A673 (cell line): ENCODE data around the gene NACA2. TPM values are rescaled to one million over a fixed set of nuclear protein-coding genes. Genes with fewer than 3 reads are reported as not detected.

ENCODE experiments used
- BruUV-seq: library from RNA; stranded (reverse); fragments of 400-500 nt; replicated peaks from 2 replicates; lab custom pipeline; 2021; lab: Mats Ljungman, UMichigan
- CTCF ChIA-PET: fragments of 300-600 bp; sonication (Branson Sonifier 250); formaldehyde crosslinking; loops from one replicate; lab custom pipeline; 2022; ENCODE audit warnings: antibody characterized with exemption; lab: Charles Lee
- POLR2A ChIA-PET: fragments of 300-600 bp; sonication (Branson Sonifier 250); formaldehyde crosslinking; loops from one replicate; lab custom pipeline; 2022; ENCODE audit warnings: antibody characterized with exemption; ENCODE audit not compliant: low non-redundant PET; lab: Charles Lee
- DNase-seq: peaks from one replicate; pipeline ENCODE4 v3.0.0-alpha.2; 2015; ENCODE audit warnings: low spot score
- H3K27ac ChIP-seq: fragments of 200-600 bp; sonication (generic); 2 replicates; pipeline ENCODE4 v1.5.1; 2016; ENCODE audit warnings: mixed run types, low read depth, mild to moderate bottlenecking, mixed read lengths, antibody characterized with exemption, low read length; ENCODE audit not compliant: poor library complexity, severe bottlenecking
- H3K27me3 ChIP-seq: fragments of 200-600 bp; sonication (generic); replicated peaks from 2 replicates; pipeline ENCODE4 v1.6.1; 2017; ENCODE audit warnings: mixed run types, low read depth, mild to moderate bottlenecking, mixed read lengths, antibody characterized with exemption, low read length; ENCODE audit not compliant: insufficient read depth, poor library complexity
- H3K36me3 ChIP-seq: fragments of 200-600 bp; sonication (generic); 2 replicates; pipeline ENCODE4 v1.6.1; 2016; ENCODE audit warnings: mixed run types, mild to moderate bottlenecking, mixed read lengths, antibody characterized with exemption, low read length; ENCODE audit not compliant: insufficient read depth, poor library complexity, severe bottlenecking
- H3K4me1 ChIP-seq: fragments of 200-600 bp; sonication (generic); 2 replicates; pipeline ENCODE4 v1.6.1; 2017; ENCODE audit warnings: mixed run types, mild to moderate bottlenecking, mixed read lengths, antibody characterized with exemption, low read length; ENCODE audit not compliant: insufficient read depth, poor library complexity, severe bottlenecking
- H3K4me3 ChIP-seq: fragments of 200-600 bp; sonication (generic); 2 replicates; pipeline ENCODE4 v1.5.1; 2016; ENCODE audit warnings: low read depth, mixed run types, mild to moderate bottlenecking, mixed read lengths, low read length; ENCODE audit not compliant: poor library complexity, severe bottlenecking
- H3K9me3 ChIP-seq: fragments of 200-600 bp; sonication (generic); 2 replicates; pipeline ENCODE4 v1.6.1; 2016; ENCODE audit warnings: mixed run types, low read depth, mild to moderate bottlenecking, mixed read lengths, antibody characterized with exemption, low read length; ENCODE audit not compliant: poor library complexity, severe bottlenecking
- EZH2 ChIP-seq: fragments of 200-600 bp; sonication (generic); IDR thresholded peaks from 2 replicates; pipeline ENCODE4 v1.6.1; 2017; ENCODE audit warnings: borderline replicate concordance, low read depth, mild to moderate bottlenecking, mixed read lengths, antibody characterized with exemption, low read length; ENCODE audit not compliant: poor library complexity, severe bottlenecking
- intact Hi-C: fragments of 100-400 bp; cut with micrococcal nuclease; formaldehyde crosslinking; loops from one replicate; pipeline ENCODE4 v1.10.0; 2022; ENCODE audit not compliant: unreplicated experiment
- total RNA-seq: library from RNA; stranded (reverse); gene quantifications from 2 replicates; pipeline ENCODE4 v1.2.3, GENCODE V29; 2021
- TF ChIP-seq, protein P1 (sequence below): fragments of 300-800, 200-600 bp; sonication (generic); conservative IDR thresholded peaks from 2 replicates; pipeline ENCODE4 v1.5.1; 2017; ENCODE audit warnings: low read depth, mild to moderate bottlenecking, antibody characterized with exemption, low read length, moderate library complexity, mixed read lengths

NACA2 gene
- total RNA-seq, 1 experiment from 2014 or later, result not detected

DNA sequence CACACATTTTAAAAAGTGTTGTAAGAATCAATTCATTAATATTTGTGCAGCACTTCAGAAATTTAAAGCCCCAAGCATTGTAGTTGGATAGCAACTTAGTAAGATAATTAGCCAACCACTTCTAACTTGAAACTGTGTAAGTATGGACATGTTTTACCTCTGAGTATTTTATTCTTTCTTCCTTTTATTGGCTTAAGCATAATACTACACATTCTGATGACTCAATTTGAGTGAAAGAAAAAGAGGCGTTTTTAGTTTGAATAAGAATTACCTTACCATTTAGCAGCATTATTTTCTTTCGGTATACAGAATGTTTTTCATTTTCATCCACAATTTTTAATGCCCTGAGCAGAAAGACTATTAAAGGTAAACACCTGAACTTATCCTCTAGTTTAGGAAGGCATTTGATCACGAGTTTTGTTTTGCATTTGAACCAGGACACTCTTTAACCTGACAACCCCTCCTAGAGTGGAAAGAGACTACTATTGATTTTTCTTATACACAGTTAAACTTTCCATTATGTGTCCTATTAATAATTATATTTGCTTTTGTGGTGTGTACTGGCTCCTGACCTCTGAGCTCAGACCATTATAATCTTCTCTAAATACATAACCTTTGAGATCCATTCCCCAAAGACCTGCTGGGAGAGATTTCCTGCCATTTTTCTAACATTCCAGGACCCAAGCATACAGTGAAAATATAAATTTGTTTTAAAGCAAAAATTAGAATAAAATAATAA, 9.2 kb downstream of the NACA2 start:
- intact Hi-C loops, result loop anchor here (5.0 kb wide), 1 partner anchor 169 kb away; no protein-coding TSS in a partner anchor
- BruUV-seq, result no TSS peak
- Histone ChIP-seq H3K4me1 (no peaks in the 10 kb centered on the region), H3K9me3 (no peaks in the 10 kb centered on the region), H3K4me3 (no peak overlapping the region), H3K27ac (no peak overlapping the region), H3K27me3 (no peaks in the 10 kb centered on the region), H3K36me3 (no peaks in the 10 kb centered on the region)
- POLR2A ChIA-PET, result no interaction called here
- no peak for TF ChIP-seq EZH2
- TF ChIP-seq, protein P1, sequence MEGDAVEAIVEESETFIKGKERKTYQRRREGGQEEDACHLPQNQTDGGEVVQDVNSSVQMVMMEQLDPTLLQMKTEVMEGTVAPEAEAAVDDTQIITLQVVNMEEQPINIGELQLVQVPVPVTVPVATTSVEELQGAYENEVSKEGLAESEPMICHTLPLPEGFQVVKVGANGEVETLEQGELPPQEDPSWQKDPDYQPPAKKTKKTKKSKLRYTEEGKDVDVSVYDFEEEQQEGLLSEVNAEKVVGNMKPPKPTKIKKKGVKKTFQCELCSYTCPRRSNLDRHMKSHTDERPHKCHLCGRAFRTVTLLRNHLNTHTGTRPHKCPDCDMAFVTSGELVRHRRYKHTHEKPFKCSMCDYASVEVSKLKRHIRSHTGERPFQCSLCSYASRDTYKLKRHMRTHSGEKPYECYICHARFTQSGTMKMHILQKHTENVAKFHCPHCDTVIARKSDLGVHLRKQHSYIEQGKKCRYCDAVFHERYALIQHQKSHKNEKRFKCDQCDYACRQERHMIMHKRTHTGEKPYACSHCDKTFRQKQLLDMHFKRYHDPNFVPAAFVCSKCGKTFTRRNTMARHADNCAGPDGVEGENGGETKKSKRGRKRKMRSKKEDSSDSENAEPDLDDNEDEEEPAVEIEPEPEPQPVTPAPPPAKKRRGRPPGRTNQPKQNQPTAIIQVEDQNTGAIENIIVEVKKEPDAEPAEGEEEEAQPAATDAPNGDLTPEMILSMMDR, result no peak
- DNase-seq, result no peak
- CTCF ChIA-PET, result no interaction called here

DNA sequence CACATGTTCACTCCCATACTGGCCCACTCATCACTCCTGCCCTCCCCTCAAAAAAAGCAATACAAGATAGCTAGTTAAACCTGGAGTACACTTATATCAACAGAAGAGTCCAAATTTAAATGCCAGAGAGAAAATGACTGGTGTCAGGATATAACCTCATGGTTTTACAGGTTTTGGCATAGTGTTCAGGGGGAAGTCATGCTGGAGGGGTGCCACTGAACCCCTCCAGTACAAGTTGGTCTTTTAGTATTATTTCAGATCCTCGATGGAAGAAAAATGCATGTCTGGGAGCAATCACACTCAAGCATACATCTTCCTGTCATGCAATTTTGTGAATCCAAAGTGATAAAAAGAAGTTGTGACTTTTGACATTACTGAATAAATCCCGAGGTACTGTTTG, 10.5 kb downstream of the NACA2 start:
- no peak for DNase-seq
- intact Hi-C loops, result loop anchor here (5.0 kb wide), 1 partner anchor 168 kb away; no protein-coding TSS in a partner anchor
- Histone ChIP-seq H3K4me3 (no peak overlapping the region), H3K27ac (no peak overlapping the region), H3K9me3 (no peaks in the 10 kb centered on the region), H3K4me1 (no peaks in the 10 kb centered on the region), H3K36me3 (no peaks in the 10 kb centered on the region), H3K27me3 (no peaks in the 10 kb centered on the region)
- POLR2A ChIA-PET, result no interaction called here
- TF ChIP-seq, protein P1, result no peak
- TF ChIP-seq EZH2, result no peak
- BruUV-seq, result no TSS peak
- CTCF ChIA-PET, result no interaction called here

DNA sequence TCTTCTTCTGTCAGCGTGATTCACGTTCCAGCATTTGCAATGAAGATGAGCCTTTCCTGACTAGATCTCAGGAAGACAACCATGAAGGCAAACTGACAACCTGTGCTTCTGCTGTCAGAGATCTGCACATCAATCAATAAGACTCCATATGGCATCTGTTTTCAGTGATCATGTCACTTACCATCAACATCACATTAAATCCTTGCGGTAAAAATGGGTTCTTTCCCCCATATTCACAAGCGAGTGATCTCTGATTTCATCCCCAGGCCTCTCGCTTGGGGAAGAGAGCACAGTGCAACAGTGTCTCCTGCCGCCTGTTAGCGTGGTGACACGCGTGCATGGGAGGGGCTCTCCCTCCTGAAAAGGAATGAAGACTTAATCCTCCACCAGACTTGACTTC, 11.1 kb downstream of the NACA2 start:
- Histone ChIP-seq H3K36me3 (no peaks in the 10 kb centered on the region), H3K27ac (no peak overlapping the region), H3K9me3 (no peaks in the 10 kb centered on the region), H3K27me3 (no peaks in the 10 kb centered on the region), H3K4me3 (no peak overlapping the region), H3K4me1 (no peaks in the 10 kb centered on the region)
- BruUV-seq, result no TSS peak
- intact Hi-C loops, result loop anchor here (5.0 to 10.0 kb wide), 2 partner anchors 168 to 855 kb away; no protein-coding TSS in a partner anchor
- peak; percentile 24 for DNase-seq
- no peak for TF ChIP-seq EZH2
- TF ChIP-seq, protein P1, result 0 out of 2 replicates have a peak, but pooled peaks have one; percentile 8
- POLR2A ChIA-PET, result no interaction called here
- CTCF ChIA-PET, result no interaction called here
